Psoas muscle (tissue), 8 donors: Measurements from ENCODE around the gene CCDC30. TPM values are rescaled to one million over a fixed set of nuclear protein-coding genes. Genes with fewer than 3 reads are reported as not detected.
A peak's percentile ranks its signal among the peaks of the same experiment; 100 is the strongest.
"Not testable (repeated sequence)": the region's sequence is repeated elsewhere in the genome, so short reads cannot be mapped to it uniquely, and the experiment has no call there.

ENCODE experiments used
- ATAC-seq, 4 donors: fragments of 200-7000 bp; cut with Tn5 transposase; one replicate each; pipeline ENCODE4 v1.9.1; 2020; ENCODE audit warnings: moderate library complexity in 3 of 4, mild to moderate bottlenecking in 2 of 4
- DNase-seq, 2 donors: peaks; one replicate each; pipeline ENCODE4 v3.0.0-alpha.2; 2020
- H3K27ac ChIP-seq: fragments of 200-600 bp; one replicate; pipeline ENCODE4 v1.8.0; 2022
- H3K27me3 ChIP-seq, 3 donors: fragments of 200-600 bp in 1 of 3; one replicate each; pipeline versions ENCODE4 v1.6.1 to v1.8.0; 2013 to 2022; ENCODE audit warnings: low read length in 2 of 3, mild to moderate bottlenecking in 2 of 3, moderate library complexity in 1 of 3; ENCODE audit not compliant: insufficient read depth in 3 of 3
- H3K36me3 ChIP-seq, 2 donors: fragments of 200-600 bp in 1 of 2; one replicate each; pipeline versions ENCODE4 v1.6.1 to v1.8.0; 2013 to 2022; ENCODE audit warnings: low read depth in 1 of 2, mild to moderate bottlenecking in 1 of 2, moderate library complexity in 1 of 2; ENCODE audit not compliant: insufficient read depth in 1 of 2
- H3K4me1 ChIP-seq: fragments of 200-600 bp; one replicate; pipeline ENCODE4 v1.8.0; 2022
- H3K4me3 ChIP-seq: fragments of 200-600 bp; one replicate; pipeline ENCODE4 v1.8.0; 2022; ENCODE audit warnings: mild to moderate bottlenecking
- H3K9me3 ChIP-seq: fragments of 200-600 bp; one replicate; pipeline ENCODE4 v1.8.0; 2022
- WGBS, 3 donors: extraction: QIAGEN DNeasy Blood & Tissue Kit; methylation state at CpG; one replicate each; pipeline versions ENCODE4 v1.1.6 to v1.1.7; 2013; 5-methylcytosine and 5-hydroxymethylcytosine counted together
- intact Hi-C, 2 donors: fragments of 100-400 bp; cut with DNase I; formaldehyde crosslinking; loops; one replicate each; pipeline versions ENCODE4 v1.11.0 to v1.14.2; 2022
- polyA plus RNA-seq, 3 donors: library from polyadenylated mRNA; stranded (reverse); fragments of 200-250 nt; gene quantifications; one replicate each; pipeline ENCODE4 v1.2.3, GENCODE V29; 2013
- total RNA-seq, 4 donors: library from RNA; stranded (reverse); fragmentation: NEBNext Ultra II Directional in 2 of 4; extraction: Animal tissue kit (Norgen Biotek cat#: 25700) in 2 of 4; gene quantifications; one replicate each; pipeline versions ENCODE4 v1.2.1 to v1.2.4, GENCODE V29; 2021 to 2023
- TF ChIP-seq, protein P1 (sequence below): fragments of 200-600 bp; IDR thresholded peaks from one replicate; pipeline ENCODE4 v1.8.0; 2022; ENCODE audit warnings: antibody characterized with exemption
- donor health status: healthy with polysubstance abuse.
- donor health status: DM: no; HTN: no; CAD: no; lungs with moderate emphysema.
- donor health status: Bipolar disorder and iron deficiency.
- donor health status: healthy.
- donor health status: DM: yes; HTN: yes; CAD: no.
- donor health status: DM: no; HTN: no; CAD: no.
- donor health status: DM: no; HTN: no; CAD: no.
- donor health status: DM: yes; HTN: yes; CAD: no.

The CCDC30 gene
- total and polyA plus RNA-seq, 7 donors = 0.39 to 1.2 (median 0.92) TPM

DNA sequence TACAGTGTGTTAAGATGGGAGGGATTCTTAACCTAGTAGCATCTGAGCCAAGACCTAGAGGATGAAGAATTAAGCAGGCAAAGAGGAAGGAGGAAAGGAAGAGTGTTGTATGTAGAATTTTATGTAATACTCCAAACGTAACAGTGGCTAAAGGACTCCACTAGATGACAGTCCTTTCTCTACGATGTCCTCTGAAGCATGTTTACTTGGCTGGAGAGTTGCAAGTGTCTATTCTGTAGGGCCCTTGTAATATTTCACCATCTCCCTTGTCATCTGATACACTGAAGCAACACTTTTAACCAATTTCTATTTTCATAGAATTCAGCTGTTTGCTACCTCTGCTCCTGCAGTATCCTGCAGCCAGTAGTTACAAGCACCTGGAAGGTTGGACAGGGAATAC is 217.0 kb downstream of the CCDC30 start:
- ATAC-seq (no peak), DNase-seq (no peak)
- H3K4me3 ChIP-seq = peak overlapping the region; percentile 81
- TF ChIP-seq, protein P1, sequence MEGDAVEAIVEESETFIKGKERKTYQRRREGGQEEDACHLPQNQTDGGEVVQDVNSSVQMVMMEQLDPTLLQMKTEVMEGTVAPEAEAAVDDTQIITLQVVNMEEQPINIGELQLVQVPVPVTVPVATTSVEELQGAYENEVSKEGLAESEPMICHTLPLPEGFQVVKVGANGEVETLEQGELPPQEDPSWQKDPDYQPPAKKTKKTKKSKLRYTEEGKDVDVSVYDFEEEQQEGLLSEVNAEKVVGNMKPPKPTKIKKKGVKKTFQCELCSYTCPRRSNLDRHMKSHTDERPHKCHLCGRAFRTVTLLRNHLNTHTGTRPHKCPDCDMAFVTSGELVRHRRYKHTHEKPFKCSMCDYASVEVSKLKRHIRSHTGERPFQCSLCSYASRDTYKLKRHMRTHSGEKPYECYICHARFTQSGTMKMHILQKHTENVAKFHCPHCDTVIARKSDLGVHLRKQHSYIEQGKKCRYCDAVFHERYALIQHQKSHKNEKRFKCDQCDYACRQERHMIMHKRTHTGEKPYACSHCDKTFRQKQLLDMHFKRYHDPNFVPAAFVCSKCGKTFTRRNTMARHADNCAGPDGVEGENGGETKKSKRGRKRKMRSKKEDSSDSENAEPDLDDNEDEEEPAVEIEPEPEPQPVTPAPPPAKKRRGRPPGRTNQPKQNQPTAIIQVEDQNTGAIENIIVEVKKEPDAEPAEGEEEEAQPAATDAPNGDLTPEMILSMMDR = no peak
- intact Hi-C loops = no loop called here
- H3K36me3 ChIP-seq = peaks cover 2 to 20% of the 10 kb centered on the region in 2 donors
- no peaks in the 10 kb centered on the region for H3K27me3 ChIP-seq
- 65 to 92% (median 74%) methylated on average over 2 of the region's 2 CpGs for WGBS, 3 donors
- no peaks in the 10 kb centered on the region for H3K9me3 ChIP-seq
- H3K4me1 ChIP-seq = peaks cover 35% of the 10 kb centered on the region
- no peak overlapping the region for H3K27ac ChIP-seq

DNA sequence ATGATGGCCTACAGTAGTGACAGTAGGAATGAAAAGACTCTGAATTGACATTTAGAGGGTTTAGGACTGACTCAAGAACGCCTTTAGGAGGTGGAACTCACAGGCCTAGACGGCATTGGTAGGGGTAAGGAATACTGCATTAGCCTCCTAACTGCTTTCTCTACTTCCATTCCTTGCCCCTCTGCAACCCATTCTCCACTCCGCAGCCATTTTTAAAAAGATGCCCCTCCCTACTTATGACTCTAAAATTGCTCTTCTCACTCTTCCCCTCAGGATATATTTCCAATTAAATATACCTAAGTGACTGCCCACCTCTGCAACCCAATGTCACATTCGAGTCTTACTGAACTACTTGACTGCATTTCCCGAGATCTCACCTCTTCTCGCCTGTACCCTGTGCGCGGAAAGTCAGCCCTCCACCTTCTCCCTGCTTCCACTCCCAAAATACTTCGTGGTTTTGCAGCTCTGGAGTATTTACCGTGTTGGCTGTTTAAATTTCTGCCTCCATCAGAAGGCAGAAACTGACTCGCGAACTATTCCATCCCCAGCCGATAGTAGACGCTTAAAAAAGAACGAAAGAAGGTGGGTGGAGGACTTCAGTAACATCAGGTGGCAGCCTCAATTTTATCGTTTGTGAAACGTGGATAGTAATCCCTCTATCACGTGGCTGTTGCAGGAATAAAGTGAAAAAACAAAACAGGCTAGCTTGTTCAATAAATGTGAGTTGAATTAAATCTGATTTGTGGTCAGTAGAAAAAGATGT is 218.0 kb downstream of the CCDC30 start:
- intact Hi-C loops = no loop called here
- WGBS, 3 donors = 5 to 8% (median 7%) methylated on average over 18 of the region's 18 CpGs
- H3K4me1 ChIP-seq = peaks cover 46% of the 10 kb centered on the region

DNA sequence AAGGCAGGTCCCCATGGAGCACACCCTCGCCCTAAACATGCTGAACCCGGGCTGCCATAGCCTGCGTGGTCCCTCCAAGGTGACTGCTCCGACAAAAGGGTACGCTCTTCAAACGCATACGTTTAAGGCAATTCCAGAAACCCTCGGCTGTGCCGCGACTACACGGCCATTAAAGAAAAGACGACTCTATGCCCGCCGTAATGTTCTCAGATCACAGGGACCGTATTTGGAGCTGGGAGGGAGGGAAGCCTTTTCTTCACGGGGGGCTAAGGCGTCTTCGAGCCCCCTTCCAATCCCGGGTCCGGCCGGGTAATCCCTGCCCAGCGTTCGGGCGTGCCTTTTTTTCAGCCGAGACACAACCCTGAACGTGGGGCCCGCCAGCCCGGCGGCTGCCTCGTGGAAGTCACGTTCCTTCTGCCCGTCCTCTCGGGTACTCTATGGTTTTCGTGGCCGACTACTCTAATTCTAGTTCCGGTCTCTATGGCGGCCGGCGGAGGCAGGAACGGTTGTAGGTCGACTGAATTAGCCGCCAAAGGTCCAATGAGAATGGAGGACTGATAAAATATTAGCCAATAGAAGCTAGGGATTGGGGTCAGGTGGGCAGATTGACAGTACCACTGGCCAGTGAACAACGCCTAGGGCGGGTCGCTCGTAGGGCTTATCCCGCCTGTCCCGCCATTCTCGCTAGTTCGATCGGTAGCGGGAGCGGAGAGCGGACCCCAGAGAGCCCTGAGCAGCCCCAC is 218.8 kb downstream of the CCDC30 start, which contains the start of gene YBX1:
Gene YBX1 (plus strand): TSS at position 678 of the 743 bp plus-strand sequence. CDS start 148 bp downstream, outside the sequence.
- intact Hi-C loops = loop anchor here in 1 of 2 donors (1.0 kb wide), 1 partner anchor 24 kb away; the partner anchor contains the start of gene PPIH
- H3K36me3 ChIP-seq = peaks cover 1 to 8% of the 10 kb centered on the region in 2 donors
- ATAC-seq = peak; percentile 95 to 97 (median 97)
- WGBS, 3 donors = 0 to 1% (median 0%) methylated on average over 47 to 54 of the region's 54 CpGs
- H3K4me1 ChIP-seq = peaks cover 54% of the 10 kb centered on the region
- DNase-seq = peak; percentile 94 to 97
- H3K27ac ChIP-seq = peak within 1 kb of the TSS; percentile 92
- no peaks in the 10 kb centered on the region for H3K27me3 ChIP-seq
- peak within 1 kb of the TSS; percentile 81 for H3K4me3 ChIP-seq
- H3K9me3 ChIP-seq = no peaks in the 10 kb centered on the region
- TF ChIP-seq, protein P1 = no peak

More for the DNA sequence above, 218.0 kb downstream of the CCDC30 start:
- H3K9me3 ChIP-seq = no peaks in the 10 kb centered on the region
- ATAC-seq = peak in 1 of 4 donors; percentile 48
- H3K36me3 ChIP-seq = peaks cover 0 to 9% of the 10 kb centered on the region in 2 donors
- DNase-seq = no peak
- TF ChIP-seq, protein P1 = no peak
- peak overlapping the region; percentile 81 for H3K4me3 ChIP-seq
- H3K27me3 ChIP-seq = no peaks in the 10 kb centered on the region
- peak overlapping the region; percentile 92 for H3K27ac ChIP-seq

DNA sequence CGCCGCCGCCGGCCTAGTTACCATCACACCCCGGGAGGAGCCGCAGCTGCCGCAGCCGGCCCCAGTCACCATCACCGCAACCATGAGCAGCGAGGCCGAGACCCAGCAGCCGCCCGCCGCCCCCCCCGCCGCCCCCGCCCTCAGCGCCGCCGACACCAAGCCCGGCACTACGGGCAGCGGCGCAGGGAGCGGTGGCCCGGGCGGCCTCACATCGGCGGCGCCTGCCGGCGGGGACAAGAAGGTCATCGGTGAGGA is 219.3 kb downstream of the CCDC30 start:
- H3K9me3 ChIP-seq, H3K27me3 ChIP-seq, H3K36me3 ChIP-seq: not testable (repeated sequence)
- DNase-seq (peak in 1 of 2 donors; percentile 49), ATAC-seq (peak in 3 of 4 donors; percentile 23 to 44 (median 32))
- intact Hi-C loops = loop anchor here in 1 of 2 donors (1.0 kb wide), 1 partner anchor 24 kb away; the partner anchor contains the start of gene PPIH
- WGBS, 3 donors = 0% methylated on average over 1 to 33 of the region's 33 CpGs
- Histone ChIP-seq H3K4me1 (peaks cover 59% of the 10 kb centered on the region), H3K27ac (peak overlapping the region; percentile 92), H3K4me3 (peak overlapping the region; percentile 81)
